MM.1S (cell line): ENCODE measurements around the gene SYNPO2.

Source experiments
- CTCF ChIP-seq: fragments of 300-600 bp; sonication (generic); IDR thresholded peaks from 2 replicates; pipeline ENCODE4 v1.5.1; 2016; ENCODE audit warnings: antibody characterized with exemption, low read length, mixed read lengths
- EZH2phosphoT487 ChIP-seq: fragments of 300-600 bp; sonication (generic); IDR thresholded peaks from 2 replicates; pipeline ENCODE4 v1.6.1; 2018; ENCODE audit warnings: antibody characterized with exemption, low read length

DNA sequence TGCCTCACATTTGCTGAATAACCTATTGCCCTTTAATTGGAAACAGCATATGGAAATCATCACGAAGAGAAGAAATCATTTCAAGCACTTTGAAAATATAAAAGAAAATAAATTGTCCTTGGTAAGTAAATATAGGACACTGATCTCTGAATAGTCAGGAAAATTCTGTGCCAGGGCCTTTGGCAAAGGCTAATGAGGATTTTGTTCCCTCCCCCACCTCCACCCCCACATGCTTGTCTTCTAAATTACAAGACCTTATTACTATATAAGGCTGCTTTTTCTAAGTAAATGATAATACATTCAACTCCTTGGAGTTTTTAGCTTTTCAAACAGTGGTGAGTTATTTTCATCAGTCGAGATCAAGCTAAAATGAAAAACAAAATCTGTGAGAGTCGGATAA lies 15.8 kb downstream of the SYNPO2 start:
- TF ChIP-seq CTCF = no peak
- no peak for TF ChIP-seq EZH2phosphoT487
